Skin epidermis (tissue), 12 donors: ENCODE data around the gene SPTBN4.
A peak's percentile ranks its signal among the peaks of the same experiment; 100 is the strongest.
"Not testable (repeated sequence)": the region's sequence is repeated elsewhere in the genome, so short reads cannot be mapped to it uniquely, and the experiment has no call there.

Experiments
- H3K27ac ChIP-seq, 21 experiments: fragments of 200-600 bp; sonication (generic) in 11 of 21; one replicate each; pipeline ENCODE4 v1.5.0; 2020; ENCODE audit warnings: mild to moderate bottlenecking in 3 of 21, inconsistent platforms in 2 of 21, moderate library complexity in 2 of 21
- H3K4me3 ChIP-seq, 7 experiments: fragments of 200-600 bp; sonication (generic) in 2 of 7; one replicate each; pipeline ENCODE4 v1.5.0; 2020; ENCODE audit warnings: inconsistent platforms in 2 of 7, mild to moderate bottlenecking in 2 of 7, moderate library complexity in 1 of 7

Gene SPTBN4

DNA sequence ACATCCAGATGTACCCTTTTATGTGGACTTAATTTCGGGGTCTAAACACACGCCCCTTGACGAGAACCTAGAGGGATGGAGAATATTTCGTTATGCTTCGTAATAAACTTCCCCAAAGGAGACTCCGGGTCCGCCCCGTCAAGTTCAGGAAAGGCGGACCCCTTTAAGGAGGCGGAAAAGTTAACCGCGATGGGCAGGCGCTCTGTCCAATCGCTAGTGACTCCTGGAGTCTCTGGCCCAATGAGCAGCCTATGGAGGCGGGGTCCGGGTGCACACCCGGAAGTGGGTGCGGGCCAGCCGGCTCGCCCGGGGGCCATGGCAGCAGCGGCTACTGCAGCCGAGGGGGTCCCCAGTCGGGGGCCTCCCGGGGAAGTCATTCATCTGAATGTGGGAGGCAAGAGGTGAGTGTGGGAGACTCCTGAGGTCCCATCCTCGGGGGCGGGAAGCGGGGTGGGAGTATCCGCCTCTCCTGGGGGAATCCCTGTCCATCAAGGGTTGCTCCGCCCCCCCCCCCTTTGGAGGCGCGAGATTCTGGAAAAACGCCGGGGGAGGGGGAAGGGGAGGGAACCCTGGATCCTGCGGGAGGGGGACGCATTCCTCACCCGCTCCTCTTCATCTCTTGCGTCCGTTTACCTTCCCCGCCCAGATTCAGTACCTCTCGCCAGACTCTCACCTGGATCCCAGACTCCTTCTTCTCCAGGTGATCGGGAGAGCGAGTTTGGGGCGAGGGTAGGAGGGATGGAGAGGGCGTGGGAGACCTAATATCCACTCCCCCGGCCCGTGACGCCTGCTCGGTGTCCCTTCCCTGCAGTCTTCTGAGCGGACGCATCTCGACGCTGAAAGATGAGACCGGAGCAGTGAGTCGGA lies 110.0 kb downstream of the SPTBN4 start, which contains the start of gene SHKBP1:
TSS of gene SHKBP1 (plus strand) at position 289 of the 867 bp plus-strand sequence. CDS start at position 316, 27 bp downstream.
- H3K27ac ChIP-seq: peak within 1 kb of the TSS; percentile 60 to 97 (median 86)
- peak within 1 kb of the TSS; percentile 65 to 89 (median 72) for H3K4me3 ChIP-seq

DNA sequence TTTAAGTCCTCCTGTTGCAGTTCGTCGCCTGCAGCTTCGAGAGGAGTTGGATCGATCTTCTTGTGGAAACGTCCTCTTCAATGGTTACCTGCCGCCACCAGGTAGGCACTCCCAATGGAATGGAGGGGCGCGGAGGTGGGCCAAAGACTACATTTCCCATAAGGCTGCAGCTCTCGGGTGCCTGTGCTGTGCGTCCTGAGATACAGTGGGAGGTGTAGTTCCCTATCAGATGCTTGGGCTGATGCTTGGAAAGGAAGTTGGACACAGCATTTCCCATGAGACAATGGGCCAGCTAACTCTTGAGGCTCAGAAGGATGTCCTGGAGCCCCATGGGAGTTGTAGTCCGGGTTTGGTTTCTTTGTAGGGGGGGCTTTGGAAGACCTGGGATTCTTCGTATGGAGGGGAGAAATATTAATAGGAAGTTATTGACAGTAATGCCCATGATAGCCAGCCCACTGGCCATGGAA lies 111.7 kb downstream of the SPTBN4 start:
- H3K4me3 ChIP-seq: no peak overlapping the region
- no peak overlapping the region for H3K27ac ChIP-seq

DNA sequence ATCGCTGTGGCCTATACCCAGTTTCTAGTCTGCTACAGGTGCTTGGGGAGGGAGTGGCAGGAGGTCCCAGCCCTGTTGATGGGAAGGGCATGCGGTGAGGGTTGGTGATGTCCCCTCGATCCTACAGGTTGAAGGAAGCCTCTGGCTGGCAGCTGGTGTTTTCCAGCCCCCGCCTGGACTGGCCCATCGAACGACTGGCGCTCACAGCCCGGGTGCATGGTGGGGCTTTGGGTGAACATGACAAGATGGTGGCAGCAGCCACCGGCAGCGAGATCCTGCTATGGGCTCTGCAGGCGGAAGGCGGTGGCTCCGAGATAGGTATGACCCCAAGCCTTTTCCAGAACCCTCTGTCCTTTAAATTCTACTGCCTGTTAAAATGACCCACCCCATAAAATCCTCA lies 113.8 kb downstream of the SPTBN4 start:
- H3K27ac ChIP-seq: peak overlapping the region in 2 of 21 experiments; percentile 21 to 65
- no peak overlapping the region for H3K4me3 ChIP-seq

DNA sequence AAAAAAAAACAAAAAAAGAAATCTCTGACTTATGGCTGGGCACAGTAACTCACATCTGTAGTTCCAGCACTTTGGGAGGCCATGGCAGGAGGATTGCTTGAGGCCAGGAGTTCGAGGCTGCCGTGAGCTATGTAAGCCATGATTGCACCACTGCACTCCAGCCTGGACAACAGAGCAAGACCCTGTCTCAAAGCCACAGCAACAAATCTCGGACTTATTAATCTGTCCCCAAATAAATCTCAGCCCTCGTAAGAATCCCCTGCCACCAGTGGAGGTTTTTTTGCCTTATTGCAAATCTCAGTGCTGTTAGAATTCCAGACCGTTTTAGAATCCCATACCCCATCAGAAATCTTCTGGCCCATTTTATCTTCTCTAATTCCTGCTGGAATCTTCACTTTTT lies 114.7 kb downstream of the SPTBN4 start:
- H3K4me3 ChIP-seq: no peak overlapping the region
- H3K27ac ChIP-seq: no peak overlapping the region

DNA sequence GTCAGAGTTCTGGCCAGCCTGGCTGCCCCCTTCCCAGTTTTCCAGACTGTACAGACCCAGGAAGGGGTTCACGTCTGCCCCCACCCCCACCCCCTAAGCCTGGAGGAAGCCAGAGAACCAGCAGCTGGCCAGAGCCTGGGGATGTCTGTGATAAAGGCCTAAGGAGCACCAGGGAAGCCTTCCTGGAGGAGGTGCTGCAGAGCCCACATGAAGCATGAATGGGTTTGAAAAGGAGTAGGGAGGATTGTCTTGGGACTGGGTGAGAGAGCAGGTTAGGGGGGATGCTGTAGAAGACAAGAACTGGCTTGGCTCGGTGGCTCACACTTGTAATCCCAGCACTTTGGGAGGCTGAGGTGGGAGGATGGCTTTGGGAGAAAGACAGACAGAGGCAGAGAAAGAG lies 115.7 kb downstream of the SPTBN4 start:
- H3K4me3 ChIP-seq: no peak overlapping the region
- no peak overlapping the region for H3K27ac ChIP-seq

DNA sequence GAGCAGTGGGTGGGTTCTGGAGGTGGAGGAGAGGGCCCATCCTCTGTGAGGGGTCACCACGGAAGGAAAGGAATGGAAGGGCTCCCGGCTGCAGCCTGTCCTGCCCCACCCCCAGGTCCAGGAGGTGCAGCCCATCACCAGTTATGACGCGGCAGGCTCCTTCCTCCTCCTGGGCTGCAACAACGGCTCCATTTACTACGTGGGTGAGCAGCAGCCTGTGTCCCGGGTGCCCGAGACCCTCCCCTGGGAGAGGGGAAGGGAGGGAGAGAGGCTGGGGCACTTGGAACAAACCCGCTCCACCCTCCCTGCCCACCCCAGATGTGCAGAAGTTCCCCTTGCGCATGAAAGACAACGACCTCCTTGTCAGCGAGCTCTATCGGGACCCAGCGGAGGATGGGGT lies 116.5 kb downstream of the SPTBN4 start:
- no peak overlapping the region for H3K27ac ChIP-seq
- no peak overlapping the region for H3K4me3 ChIP-seq

DNA sequence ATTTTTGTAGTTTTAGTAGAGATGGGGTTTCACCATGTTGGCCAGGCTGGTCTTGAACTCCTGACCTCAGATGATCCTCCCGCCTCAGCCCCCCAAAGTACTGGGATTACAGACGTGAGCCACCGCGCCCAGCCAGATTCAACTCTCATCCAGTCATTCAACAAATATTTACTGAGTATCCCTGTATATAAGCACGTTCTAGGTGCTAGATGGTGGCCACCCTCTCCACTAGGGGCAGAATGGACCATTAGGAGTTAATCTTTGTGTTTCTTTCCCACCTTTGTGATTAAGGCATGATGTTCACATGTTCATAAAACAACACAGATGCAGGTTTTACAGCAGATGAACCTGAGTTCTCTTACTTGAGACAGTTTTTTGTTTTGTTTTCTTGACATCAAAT lies 117.2 kb downstream of the SPTBN4 start:
- no peak overlapping the region for H3K4me3 ChIP-seq
- no peak overlapping the region for H3K27ac ChIP-seq

DNA sequence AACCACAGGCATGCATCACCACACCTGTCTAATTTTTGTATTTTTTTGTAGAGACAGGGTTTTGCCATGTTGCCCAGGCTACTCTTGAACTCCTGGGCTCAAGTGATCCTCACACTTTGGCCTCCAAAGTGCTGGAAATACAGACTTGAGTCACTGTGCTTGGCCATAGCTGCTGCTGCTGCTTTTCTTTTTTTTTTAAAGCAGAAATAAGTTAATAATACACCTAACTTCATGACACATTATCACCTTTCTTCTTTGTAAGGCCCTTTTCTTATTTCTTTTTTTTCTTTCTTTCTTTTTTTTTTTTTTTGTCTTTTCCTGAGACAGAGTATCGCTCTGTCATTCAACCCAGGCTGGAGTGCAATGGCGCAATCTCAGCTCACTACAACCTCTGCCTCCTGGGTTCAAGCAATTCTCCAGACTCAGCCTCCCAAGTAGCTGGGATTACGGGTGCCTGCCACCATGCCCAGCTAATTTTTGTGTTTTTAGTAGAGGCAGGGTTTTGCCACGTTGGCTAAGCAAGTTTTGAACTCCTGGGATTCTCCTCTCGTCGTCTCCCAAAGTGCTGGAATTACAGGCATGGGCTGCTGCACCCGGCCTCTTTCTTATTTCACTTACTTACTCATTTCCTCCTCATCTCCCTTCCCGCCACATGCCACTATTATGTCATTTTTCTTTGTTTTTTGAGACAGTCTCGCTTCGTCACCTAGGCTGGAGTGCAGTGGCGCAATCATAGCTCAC lies 118.6 kb downstream of the SPTBN4 start:
- H3K4me3 ChIP-seq: no peak overlapping the region
- H3K27ac ChIP-seq: peak overlapping the region in 1 of 21 experiments; percentile 1

DNA sequence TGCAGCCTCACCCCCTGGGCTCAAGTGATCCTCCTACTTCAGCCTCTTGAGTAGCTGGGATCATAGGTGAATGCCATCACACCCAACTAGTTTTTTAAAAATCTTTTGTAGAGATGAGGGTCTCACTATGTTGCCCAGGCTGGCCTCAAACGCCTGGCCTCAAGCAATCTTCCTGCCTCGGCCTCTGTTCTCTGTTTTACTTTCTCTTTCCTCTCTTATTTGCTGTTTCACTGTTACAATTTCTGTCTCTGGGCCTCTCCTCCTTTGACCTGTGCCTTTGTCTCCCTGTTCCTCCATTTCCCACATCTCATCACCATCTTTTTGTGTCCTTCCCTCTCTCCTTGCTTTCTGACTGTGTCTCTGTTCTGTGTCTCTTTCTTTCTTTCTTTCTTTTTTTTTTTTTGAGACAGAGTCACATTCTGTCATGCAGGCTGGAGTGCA lies 119.2 kb downstream of the SPTBN4 start:
- Histone ChIP-seq H3K27ac (no peak overlapping the region), H3K4me3 (no peak overlapping the region)

DNA sequence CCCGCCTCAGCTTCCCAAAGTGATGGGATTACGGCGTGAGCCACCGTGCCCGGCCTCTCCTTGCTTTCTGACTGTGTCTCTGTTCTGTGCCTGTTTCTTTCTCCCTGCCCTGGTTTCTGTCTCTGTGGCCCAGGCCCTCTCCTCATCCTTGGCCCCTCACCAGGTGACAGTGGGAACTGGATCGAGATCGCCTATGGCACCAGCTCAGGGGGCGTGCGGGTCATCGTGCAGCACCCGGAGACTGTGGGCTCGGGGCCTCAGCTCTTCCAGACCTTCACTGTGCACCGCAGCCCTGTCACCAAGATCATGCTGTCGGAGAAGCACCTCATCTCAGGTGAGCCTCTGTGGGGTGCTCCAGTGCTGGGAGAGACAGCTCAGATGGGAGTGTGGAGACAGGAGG lies 119.8 kb downstream of the SPTBN4 start:
- Histone ChIP-seq H3K27ac (no peak overlapping the region), H3K4me3 (no peak overlapping the region)

DNA sequence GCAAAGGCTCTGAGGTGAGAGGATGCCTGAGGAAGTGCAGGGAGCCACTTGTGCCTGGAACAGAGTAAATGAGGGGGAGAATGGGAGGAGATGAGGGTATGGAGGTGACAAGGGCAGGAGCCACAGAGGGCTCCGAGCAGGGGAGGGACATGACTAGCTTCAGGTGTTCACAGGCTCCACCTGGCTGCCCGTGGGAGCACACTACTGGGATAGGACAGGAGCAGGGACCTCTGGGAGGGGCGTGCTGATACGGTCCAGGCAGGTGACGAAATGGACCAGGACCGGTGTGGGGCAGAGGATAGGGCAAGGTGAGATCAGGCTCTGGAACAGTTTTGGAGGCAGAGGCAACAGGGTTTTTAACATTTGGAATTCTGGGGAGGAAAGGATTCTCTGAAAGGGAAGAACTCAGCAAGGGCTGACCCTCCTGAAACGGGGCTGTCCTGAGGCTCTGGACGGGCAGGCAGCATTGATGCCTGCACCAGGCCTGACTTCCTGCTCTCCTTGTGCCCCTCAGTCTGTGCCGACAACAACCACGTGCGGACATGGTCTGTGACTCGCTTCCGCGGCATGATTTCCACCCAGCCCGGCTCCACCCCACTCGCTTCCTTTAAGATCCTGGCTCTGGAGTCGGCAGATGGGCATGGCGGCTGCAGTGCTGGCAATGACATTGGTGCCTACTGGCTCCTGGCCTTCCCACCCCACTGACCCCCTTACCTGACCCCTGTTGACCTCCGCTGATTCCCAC lies 121.5 kb downstream of the SPTBN4 start:
- Histone ChIP-seq H3K27ac (no peak overlapping the region), H3K4me3 (no peak overlapping the region)

DNA sequence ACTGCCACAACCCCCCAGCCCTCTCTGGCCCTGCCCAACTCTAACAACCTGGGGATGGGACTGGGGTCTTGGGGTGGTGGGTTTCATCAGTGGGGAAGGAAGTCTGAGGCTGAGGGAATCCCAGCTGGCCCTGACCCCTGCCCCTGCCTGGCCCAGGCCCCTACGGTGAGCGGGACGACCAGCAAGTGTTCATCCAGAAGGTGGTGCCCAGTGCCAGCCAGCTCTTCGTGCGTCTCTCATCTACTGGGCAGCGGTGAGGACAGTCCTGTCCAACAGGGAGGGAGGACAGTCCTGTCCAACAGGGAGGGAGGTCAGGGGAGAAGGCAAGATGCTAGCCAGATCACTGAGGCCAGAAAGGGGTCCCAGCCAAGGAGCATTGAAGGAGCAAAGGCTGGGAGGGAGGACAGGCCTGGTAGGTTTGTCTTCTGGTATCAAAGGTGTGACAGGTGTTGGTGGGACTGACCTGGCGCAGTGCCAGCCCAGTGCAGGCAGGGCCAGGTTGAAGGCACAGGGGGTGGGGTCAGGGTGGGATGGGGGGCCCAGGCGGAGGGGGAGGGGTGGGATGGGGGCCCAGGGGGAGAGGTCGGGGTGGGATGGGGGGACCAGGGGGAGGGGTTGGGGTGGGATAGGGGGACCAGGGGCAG lies 122.2 kb downstream of the SPTBN4 start:
- Histone ChIP-seq H3K27ac (no peak overlapping the region), H3K4me3 (no peak overlapping the region)

DNA sequence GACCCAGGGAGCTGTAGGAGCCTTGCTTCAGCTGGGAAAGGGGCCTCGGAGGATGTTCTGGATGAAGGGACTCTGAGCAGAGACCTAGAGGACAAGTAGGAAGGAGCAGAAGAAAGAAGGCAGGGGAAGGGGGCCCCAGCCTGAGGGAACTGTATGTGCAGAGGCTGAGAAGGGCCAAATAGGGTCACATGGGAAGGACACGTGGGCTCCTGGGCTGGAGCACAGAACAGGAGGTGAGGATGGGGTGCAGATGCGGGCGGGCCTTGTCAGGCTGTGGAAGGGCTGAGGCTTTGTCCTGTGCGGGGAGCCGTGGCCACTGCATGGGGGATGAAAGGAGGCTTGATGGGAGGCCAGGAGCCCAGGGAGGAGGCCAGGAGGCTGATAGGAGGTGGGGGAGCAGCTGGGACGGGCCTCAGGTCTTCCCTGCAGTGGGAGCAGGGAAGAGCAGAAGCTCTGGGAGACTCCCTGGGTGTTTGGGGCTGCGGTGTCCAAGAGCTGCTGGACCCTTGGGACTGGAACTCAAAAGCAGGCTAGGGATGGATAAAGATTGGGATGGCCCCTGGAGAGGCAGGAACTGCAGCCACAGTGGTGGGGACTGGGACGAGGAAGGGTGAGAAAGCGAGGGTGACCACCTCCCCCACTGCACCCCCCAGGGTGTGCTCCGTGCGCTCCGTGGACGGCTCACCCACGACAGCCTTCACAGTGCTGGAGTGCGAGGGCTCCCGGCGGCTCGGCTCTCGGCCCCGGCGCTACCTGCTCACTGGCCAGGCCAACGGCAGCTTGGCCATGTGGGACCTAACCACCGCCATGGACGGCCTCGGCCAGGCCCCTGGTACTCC lies 123.0 kb downstream of the SPTBN4 start:
- Histone ChIP-seq H3K4me3 (no peak overlapping the region), H3K27ac (no peak overlapping the region)

DNA sequence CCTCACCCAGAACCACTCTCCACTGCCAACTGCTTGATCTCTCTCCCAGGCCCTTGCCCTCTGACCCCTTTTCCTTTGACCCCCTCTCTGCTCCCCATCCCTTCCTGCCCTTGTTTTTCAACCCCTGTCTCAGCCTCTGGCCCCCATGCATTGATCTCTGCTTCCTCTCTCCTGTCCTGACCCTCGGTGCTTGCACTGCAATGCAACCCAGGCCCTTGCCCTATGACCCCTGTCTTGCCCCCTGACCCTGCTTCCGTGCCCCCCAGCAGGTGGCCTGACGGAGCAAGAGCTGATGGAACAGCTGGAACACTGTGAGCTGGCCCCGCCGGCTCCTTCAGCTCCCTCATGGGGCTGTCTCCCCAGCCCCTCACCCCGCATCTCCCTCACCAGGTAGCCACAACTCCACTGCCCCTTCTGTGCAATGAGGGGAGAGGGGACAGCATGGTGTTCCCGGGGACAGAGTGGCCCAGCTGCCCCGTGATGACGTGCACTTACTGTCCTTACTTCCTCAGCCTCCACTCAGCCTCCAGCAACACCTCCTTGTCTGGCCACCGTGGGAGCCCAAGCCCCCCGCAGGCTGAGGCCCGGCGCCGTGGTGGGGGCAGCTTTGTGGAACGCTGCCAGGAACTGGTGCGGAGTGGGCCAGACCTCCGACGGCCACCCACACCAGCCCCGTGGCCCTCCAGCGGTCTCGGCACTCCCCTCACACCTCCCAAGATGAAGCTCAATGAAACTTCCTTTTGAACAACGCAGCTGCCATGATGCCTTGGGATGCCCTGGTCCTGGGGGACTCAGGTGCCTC lies 123.9 kb downstream of the SPTBN4 start:
- H3K27ac ChIP-seq: no peak overlapping the region
- H3K4me3 ChIP-seq: no peak overlapping the region

DNA sequence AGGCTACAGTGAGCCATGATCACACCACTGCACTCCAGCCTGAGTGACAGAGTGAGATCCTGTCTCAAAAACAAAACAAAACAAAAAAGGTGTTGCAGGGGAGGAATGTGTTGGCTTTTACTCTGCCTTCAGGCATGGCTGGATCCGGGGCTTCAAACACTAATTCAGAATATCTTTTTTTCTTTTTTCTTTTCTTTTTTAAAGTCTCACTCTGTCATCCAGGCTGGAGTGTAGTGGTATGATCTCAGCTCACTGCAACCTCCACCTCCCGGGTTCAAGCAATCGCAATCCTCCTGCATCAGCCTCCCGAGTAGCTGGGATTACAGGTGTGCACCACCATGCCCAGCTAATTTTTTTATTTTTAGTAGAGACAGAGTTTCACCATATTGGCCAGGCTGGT lies 124.9 kb downstream of the SPTBN4 start:
- H3K27ac ChIP-seq, H3K4me3 ChIP-seq: not testable (repeated sequence)

DNA sequence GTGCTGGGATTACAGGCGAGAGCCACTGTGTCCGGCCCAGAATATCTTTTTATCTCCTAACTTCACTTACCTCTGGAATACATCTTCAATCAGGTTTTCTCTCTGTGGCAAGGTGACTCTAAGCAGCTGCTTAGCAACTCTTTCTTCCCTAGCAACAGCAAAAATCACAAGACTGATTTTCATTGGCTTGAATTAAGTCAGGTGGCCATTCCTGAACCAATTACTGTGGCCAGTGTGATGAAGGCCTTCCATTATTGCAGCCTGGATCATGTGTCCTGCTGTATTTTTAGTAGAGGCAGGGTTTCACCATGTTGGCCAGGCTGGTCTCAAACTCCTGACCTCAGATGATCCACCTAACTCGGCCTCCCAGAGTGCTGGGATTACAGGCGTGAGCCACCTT lies 125.4 kb downstream of the SPTBN4 start:
- Histone ChIP-seq H3K27ac (no peak overlapping the region), H3K4me3 (no peak overlapping the region)

DNA sequence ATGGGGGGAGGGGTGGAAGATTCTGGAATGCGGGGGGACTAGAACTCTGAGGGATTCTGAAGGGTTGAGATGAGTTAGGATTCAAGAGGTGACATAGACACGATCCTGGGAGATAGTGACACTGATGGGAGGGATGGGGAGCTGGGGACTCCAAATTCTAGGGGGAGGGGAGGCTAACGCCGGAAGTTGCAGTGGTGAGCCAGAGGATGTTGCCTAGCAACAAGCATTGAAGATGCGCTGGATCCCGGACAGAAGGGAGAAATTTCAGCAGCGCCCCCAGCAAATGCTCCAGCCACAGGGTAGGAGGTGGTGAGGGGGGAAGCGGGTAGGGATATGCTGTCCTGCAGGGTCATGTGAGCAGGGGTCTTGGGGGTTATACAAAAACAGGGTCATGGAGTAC lies 127.5 kb downstream of the SPTBN4 start:
- Histone ChIP-seq H3K4me3 (no peak overlapping the region), H3K27ac (no peak overlapping the region)

DNA sequence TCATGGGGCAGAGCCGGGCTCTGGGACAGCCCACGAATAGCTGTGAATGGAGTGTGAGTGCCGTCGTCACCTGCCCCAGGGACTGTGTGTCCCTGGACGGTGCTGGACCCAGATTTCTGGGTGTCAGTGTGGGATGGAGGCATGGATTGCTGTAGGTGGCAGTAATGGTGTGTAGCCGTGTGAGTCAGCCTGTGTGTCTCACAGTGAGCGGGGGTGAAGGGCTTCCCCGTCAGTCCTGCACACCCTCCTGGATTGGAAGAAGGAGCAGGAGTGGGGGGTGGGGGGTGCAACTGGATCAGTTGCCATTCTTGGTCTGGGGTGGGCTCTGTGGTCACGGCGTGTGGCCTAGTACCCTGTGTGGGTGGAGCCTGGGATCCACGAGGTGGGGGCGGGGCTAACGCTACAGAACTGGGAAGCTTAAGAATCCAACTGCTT lies 127.9 kb downstream of the SPTBN4 start:
- H3K4me3 ChIP-seq: no peak overlapping the region
- H3K27ac ChIP-seq: no peak overlapping the region
